Fibroblast of gingiva (primary cell): ENCODE data around the gene RSF1.

ENCODE experiments used
- DNase-seq: peaks from one replicate; pipeline ENCODE4 v3.0.0-alpha.2; 2011; ENCODE audit warnings: low read depth

RSF1 gene

DNA sequence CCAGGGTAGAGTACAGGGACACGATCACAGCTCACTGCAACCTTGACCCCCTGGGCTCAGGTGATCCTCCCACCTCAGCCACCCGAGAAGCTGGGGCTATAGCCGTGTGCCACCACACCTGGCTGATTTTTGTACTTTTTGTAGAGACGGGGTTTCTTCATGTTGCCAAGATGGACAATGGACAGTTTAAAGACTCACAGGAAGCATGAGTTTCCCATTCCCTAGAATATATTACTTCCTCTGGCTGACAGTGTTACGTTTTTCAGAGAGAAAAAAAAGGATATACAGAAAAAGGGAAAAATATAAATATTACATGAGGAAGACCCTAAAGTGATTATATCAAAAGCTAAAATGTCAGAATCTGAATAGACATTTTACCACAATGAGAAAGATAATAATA lies 72.3 kb downstream of the RSF1 start:
- no peak for DNase-seq

GRCh38 chr11:77747381-77747969 lies 73.0 kb downstream of the RSF1 start:
- peak; percentile 30 for DNase-seq

- DNase-seq, result no peak
Observed at GRCh38 chr11:77736473-77736872, 84.0 kb downstream of the RSF1 start.

GRCh38 chr11:77734890-77735289 lies 85.6 kb downstream of the RSF1 start:
- no peak for DNase-seq

- no peak for DNase-seq
Observed at GRCh38 chr11:77732143-77732542, 88.4 kb downstream of the RSF1 start.

GRCh38 chr11:77730789-77731188 lies 89.7 kb downstream of the RSF1 start:
- DNase-seq, result no peak

DNA sequence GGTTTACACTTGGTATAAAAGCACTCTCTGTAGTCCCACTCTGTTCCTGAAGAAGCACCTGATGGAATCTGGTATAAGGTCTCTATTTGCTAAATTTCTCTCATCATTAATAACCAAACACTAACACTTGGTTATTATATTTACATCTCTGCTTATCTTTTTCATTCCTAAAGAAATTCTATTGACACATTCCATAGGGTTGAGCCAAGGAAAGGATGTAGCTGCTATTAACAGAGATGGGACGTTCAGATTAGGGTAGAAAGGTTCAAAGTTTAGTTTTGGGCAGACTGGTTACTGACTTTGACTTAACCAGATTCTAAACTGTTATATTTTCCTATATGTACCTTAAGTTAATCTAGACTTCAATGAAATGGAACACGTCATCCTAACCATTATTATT lies 91.5 kb downstream of the RSF1 start:
- no peak for DNase-seq

- DNase-seq, result no peak
Observed at GRCh38 chr11:77728203-77728786, 92.2 kb downstream of the RSF1 start.

- DNase-seq, result no peak
Observed at GRCh38 chr11:77726524-77726923, 94.0 kb downstream of the RSF1 start.

GRCh38 chr11:77725433-77725832 lies 95.1 kb downstream of the RSF1 start:
- no peak for DNase-seq

GRCh38 chr11:77724636-77725035 lies 95.9 kb downstream of the RSF1 start:
- no peak for DNase-seq

DNA sequence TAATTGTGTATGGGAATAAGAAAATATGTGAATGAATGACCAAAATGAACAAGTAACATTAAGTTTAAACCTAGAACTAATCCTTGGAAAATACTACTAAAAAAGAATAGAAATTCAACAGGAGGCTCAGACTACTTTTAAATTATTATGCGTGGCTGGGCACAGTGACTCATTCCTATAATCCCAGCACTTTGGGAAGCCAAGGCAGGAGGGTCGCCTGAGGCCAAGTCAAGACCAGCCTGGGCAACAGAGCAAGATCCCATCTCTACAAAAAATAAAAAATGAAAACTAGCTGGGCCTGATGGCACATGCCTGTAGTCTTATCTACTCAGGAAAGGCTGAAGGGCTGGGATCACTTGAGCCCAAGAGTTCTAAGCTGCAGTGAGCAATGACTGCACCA lies 97.5 kb downstream of the RSF1 start:
- no peak for DNase-seq

GRCh38 chr11:77710358-77710757 lies 110.2 kb downstream of the RSF1 start:
- no peak for DNase-seq

GRCh38 chr11:77705876-77706579 lies 114.5 kb downstream of the RSF1 start:
- no peak for DNase-seq

DNA sequence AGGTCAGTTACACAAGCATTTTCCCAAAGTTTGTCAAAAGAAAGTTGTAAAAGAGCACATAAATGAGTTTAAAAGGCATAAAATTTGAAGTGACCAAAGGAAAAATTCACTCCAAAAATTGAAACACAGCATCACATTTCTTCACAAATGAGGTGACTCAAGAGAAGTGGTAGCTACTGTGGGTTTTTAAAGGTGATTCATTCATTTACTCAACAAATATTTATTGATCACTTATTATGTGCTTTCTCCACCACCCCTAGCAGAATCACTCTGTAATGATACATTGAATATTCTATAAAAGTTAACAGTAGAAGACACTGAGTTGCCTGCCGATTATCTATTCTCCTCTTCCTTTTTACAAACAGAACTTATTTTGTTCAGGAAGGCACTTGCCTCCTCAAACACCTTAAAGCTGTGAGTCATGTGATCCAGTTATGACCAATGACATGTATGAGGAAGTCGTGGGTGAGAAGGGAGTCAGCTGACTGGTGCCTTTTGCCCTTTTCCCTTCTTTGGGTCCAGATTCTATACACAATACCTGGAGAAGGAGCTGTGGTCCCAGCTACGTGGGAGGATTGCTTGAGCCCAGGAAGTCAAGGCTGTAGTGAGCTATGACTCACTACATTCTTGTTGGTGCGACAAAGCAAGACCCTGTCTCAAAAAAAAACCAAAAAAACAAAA lies 115.2 kb downstream of the RSF1 start:
- no peak for DNase-seq

GRCh38 chr11:77704029-77704428 lies 116.5 kb downstream of the RSF1 start:
- no peak for DNase-seq

DNA sequence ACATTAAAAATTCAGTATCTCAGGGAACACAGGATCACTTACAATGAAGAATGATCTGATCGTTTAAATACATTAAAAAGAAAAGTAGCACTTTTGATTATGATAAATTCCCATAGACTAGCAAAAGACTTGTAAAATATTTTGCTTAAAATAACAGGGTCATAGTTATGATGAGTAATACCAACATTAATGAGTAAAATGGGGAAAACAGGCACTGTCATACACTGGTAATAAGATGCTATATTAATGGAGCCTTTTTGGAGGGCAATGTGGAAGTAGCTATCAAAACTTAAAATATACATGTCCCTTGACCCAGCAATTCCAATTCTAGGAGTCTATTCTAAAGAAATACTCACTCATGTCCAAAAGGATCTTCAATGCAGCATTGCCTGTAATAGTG lies 121.1 kb downstream of the RSF1 start:
- no peak for DNase-seq

DNA sequence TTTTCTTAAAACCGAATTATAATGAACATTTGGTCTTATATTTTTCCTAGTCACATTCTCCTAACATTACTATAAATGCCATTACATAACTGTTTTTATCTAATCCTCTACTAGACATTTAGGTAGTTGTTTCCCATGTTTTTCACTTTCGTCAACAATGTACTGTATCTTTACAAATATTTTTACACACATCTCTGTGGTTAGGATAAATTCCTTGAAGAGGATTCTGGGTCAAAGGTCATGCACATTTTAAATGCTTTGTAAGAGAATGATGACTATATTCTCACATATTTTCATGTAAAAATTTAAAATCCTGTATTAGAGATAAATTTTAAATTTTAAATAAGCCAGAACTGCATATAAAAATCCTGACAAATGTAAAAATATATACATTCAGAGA lies 121.6 kb downstream of the RSF1 start:
- DNase-seq, result no peak

GRCh38 chr11:77697865-77698264 lies 122.7 kb downstream of the RSF1 start:
- no peak for DNase-seq

DNA sequence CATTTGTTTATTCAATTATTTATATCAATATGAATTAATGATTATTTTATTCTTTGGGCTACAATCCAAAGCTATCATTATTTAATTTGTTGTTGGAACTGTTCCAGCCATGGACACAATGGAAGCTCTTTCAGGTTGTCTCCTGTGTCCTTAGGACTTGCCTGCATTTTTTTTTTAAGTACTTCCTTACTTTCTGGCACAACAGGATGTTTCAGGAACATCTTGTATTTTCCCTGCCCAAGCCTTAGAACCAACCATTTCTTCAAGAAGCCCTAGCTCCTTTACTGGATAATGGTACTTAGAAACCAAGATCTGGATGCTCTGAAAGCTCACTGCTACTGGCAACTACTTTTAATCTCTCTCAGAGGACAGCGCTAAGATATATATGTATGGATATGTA lies 125.1 kb downstream of the RSF1 start:
- no peak for DNase-seq

- DNase-seq, result no peak
Observed at GRCh38 chr11:77690649-77691048, 129.9 kb downstream of the RSF1 start.

DNA sequence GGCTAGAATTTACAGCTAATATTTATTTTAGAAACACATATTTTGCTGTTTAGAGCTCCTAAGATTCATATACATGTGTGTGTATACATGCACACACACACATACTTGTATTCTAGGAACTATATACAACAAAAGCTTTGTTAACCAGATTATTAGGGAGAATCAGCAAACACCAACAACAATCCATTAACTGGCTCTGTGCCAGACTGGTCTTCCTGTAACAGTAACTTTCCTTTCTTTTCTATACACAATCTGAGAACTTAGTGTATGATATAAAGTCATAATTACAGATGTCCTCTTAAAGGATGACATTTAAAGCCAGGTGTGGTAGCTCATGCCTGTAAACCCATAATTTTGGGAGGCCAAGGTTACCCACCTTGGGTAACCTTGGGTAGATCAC lies 133.4 kb downstream of the RSF1 start:
- no peak for DNase-seq

DNA sequence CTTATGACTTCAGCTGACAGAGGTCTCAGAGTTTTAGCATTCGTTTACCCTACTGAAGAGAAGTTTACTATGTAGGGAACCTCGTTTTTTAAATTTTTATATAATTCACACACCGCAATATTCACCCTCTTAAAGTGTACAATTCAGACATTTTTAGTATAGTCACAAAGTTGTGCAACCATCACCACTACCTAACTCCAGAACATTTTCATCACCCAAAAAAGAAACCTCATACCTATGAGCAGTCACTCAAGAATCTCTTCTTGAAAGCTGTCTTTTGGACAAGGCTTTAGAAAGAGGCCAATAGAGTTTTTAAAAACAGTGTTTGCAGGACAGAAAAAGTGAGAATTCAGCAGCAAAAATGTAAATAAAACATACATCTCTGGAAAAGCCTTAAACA lies 143.4 kb downstream of the RSF1 start:
- DNase-seq, result no peak
